RPMI7951 (cell line): Measurements from ENCODE around the gene ZFAND4. TPM values are rescaled to one million over a fixed set of nuclear protein-coding genes. Genes with fewer than 3 reads are reported as not detected.
"Not testable (repeated sequence)": the region's sequence is repeated elsewhere in the genome, so short reads cannot be mapped to it uniquely, and the experiment has no call there.

Experiments
- DNase-seq: peaks from one replicate; pipeline ENCODE4 v3.0.0-alpha.2; 2012; ENCODE audit warnings: low read depth
- total RNA-seq: library from RNA; depleted of rRNA; stranded (reverse); fragments of >200 nt; shearing (Covaris generic); gene quantifications from 2 replicates; pipeline ENCODE4 v1.2.3, GENCODE V29; 2014; rRNA removed

ZFAND4 gene
- total RNA-seq = 3.8 and 6.4 TPM in 2 replicates

GRCh38 chr10:45672181-45673073, at the start of gene ZFAND4:
TSS of gene ZFAND4 (minus strand) at chr10:45672772. CDS start at chr10:45663725, 9,047 bp downstream.
- peak; percentile 95 for DNase-seq

- not testable (repeated sequence) for DNase-seq
These were observed 48.9 kb upstream of the ZFAND4 start for GRCh38 chr10:45721503-45721902.

GRCh38 chr10:45717642-45718041, 45.1 kb upstream of the ZFAND4 start:
- not testable (repeated sequence) for DNase-seq

GRCh38 chr10:45717053-45717452, 44.5 kb upstream of the ZFAND4 start:
- not testable (repeated sequence) for DNase-seq

DNA sequence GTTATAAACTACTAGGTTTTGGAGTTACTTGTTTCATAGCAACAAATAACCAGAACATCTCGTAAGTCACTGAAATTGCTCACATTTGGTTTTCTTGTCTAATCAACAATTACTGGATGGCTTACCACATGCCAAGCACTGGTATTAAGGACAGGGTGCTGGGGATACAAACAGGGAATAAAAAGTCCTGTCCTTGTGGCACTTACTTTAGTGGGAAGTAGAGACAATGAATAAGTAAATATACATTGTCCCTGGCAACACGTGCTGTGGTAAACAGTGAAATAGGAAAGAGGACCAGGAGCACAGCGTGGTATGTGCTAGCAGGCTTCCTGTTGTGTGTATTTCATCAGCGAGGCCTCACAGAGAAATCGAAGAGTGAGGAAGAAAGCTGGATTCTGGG, 38.7 kb upstream of the ZFAND4 start:
- DNase-seq = not testable (repeated sequence)

- not testable (repeated sequence) for DNase-seq
These were observed 37.7 kb upstream of the ZFAND4 start for GRCh38 chr10:45710200-45710796.

GRCh38 chr10:45678467-45678866, 5.9 kb upstream of the ZFAND4 start:
- DNase-seq = not testable (repeated sequence)

- DNase-seq = no peak
These were observed 2.8 kb upstream of the ZFAND4 start for GRCh38 chr10:45675388-45675787.

- no peak for DNase-seq
These were observed 589 bp upstream of the ZFAND4 start for GRCh38 chr10:45673074-45673648.

GRCh38 chr10:45671300-45671699, 1.3 kb downstream of the ZFAND4 start:
- DNase-seq = not testable (repeated sequence)

DNA sequence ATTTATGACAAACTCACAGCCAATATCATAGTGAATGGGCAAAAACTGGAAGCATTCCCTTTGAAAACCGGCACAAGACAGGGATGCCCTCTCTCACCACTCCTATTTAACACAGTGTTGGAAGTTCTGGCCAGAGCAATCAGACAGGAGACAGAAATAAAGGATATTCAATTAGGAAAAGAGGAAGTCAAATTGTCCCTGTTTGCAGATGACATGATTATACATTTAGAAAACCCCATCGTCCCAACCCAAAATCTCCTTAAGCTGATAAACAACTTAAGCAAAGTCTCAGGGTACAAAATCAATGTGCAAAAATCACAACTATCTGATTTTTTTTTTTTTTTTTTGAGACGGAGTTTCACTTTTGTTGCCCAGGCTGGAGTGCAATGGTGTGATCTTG, 2.7 kb downstream of the ZFAND4 start:
- not testable (repeated sequence) for DNase-seq

GRCh38 chr10:45660876-45661411, 11.6 kb downstream of the ZFAND4 start:
- no peak for DNase-seq

DNA sequence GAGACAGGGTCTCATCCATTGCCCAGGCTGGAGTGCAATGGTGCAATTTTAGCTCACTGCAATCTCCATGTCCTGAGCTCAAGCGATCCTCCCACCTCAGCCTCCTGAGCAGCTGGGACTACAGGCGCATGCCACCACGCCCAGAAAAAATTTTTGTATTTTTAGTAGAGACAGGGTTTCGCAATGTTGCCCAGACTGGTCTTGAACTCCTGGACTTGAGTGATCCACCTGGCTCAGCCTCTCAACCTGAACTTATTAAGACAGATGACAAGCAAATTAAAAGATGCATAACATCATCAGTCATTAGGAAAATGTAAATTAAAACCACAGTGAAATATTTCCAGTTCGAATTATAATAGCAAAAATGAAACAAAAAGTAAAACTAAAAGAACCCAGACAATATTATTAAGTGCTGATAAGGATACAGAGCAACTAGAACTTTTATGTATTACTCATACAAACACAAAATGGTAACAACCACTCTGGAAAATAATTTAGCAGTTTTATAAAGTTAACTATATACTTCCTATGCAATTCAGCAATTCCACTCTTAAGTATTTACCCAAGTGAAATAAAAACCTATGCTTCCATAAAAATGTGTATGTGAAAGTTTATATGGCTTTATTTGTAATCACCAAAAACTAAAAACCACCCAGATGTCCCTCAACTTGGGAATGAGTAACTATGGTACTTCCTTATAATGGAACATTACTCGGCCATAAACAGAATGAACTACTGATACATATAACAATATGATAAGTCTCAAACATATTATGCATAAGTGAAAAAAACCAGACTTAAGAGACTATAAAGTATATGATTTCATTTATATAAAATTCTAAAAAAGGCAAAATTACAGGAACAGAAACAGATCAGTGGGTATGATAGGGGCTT, 15.3 kb downstream of the ZFAND4 start:
- DNase-seq = no peak

DNA sequence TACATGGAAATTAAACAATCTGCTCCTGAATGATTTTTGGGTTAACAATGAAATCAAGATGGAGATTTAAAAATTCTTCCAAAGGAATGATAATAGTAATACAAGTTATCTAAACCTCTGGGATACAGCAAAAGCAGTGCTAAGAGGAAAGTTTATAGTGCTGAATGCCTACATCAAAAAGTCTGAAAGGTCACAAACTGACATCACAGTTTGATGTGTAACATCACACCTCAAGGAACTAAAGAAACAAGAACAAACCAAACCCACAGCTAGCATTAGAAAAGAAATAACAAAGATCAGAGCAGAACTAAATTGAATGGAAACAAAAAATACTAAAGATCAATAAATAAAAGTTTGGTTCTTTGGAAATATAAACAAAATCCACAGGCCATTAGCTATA, 17.4 kb downstream of the ZFAND4 start:
- DNase-seq = no peak

GRCh38 chr10:45654753-45655141, 17.8 kb downstream of the ZFAND4 start:
- not testable (repeated sequence) for DNase-seq

DNA sequence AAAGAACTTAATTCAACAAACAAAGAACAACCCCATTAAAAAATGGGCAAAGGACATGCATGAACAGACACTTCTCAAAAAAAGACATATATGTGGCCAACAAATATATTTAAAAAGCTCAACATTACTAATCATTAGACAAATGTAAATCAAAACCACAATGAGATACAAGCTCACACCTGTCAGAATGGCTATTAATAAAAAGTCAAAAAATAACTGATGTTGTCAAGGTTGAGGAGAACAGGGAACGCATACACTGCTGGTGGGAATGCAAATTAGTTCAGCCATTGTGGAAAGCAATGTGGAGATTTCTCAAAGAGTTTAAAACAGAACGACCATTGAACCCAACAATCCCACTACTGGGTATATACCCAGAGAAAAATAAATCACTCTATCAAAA, 19.1 kb downstream of the ZFAND4 start:
- DNase-seq = no peak

DNA sequence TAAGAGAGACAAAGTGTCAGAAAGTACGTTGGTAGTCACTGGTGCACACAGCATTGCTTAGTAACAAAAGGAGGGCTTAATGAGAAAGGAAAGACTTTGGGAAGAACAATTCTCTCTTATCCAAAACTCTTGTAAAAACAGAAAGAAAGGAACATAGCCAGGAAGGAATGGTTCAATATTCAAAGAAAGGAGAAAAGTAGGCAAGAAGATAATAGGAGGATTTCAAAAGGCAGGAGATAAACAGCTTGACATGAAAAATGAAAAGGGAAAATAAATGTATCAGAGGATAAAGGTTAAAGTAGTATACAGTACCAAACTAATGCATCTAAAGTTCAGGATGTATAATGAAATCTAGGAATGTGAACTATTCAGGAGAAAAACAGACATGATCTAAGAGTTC, 20.1 kb downstream of the ZFAND4 start:
- no peak for DNase-seq

DNA sequence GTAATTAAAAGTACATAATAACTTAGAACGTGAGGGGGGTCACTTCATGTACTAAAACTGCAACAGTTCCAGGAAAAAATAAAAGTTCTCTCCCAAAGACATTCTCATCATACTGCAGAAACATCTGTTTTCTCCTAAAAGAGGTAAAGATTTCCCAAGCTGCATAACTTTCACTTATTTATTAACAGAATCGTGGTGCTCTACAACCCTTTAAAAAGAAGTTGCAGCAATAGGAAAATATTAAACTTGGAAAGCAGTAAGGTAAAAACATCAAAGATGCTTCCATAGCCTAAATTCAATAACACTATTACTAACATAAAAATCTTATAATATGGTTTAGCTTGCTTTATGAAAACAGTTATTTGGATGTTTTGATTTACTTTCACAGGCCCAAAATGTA, 23.3 kb downstream of the ZFAND4 start:
- DNase-seq = no peak

DNA sequence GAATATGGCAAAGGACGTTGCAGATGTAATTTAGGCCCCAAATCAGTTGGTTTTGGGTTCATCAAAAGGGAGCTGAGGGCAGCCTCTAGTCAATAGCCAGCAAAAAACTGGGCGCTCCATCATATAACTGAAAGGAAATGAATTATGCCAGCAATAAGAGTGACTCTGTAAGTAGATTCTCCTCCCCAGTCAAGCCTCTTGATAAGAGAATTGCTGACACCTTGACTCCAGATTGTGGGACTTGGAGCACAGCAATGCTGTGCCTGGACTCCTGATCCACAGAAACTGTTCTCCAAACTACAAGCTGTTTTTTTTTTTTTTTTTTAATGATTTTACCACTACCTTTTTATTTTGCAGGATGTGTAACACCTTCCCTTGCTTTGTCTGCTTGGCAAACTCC, 25.5 kb downstream of the ZFAND4 start:
- DNase-seq = no peak

- DNase-seq = no peak
These were observed 26.1 kb downstream of the ZFAND4 start for GRCh38 chr10:45646384-45647050.

DNA sequence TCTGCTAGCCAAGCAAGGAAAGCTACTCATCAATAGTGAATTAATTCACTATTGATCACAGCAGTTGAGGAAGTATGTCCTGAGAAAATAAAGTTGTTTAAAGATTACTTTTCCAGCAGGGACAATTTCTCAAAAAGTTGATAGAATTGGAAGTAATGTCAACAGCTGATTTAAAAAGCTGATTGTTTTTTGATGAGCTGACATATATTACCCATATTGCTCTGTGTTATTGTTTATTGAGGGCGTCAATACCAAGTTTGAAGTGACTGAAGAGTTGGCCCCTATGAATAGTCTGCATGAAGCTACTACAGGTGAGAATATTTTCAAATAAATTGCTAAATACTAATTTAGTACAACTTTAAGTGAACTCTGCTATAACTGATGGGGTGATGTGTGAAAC, 28.0 kb downstream of the ZFAND4 start:
- DNase-seq = no peak
